Measurements from ENCODE around the gene NGF.

The NGF gene

DNA sequence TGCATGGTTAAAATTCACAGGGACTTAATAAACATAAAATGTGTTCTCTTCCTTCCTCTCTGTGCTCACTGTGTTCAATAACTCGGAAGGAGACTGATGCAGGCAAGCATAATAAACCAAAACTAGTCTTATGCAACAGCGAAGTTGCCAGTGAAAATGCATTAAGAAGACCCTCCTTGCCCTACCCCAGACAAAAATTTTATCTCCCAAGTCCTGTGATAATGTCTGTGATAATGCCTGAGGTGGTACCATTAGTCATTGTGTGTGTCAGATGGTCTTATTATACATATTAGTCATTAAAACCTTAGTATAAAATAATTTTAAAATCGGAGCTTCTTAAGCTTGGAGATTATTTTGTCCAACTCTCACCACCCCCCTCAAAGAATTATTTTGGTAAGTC is 97.8 kb downstream of the NGF start:
- in situ Hi-C loops (cut with MboI; ENCODE audit: low sequenced_read_pairs), result no loop called here

GRCh38 chr1:115239426-115239825 is 98.6 kb downstream of the NGF start:
- in situ Hi-C loops (cut with MboI; ENCODE audit: low sequenced_read_pairs), result no loop called here

DNA sequence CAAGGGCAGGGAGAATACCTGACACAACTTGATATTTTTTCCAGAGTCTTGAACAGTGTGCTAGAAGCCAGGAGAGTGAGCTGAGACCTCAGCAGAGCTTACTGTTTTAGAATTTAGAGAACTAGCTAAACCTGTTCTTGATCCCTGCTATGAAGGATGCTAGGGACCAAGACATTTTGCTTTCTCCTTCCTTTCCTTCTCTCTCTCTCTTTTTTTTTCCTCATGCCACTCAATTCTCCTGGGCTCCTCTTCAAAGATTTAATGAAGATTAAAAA is 99.0 kb downstream of the NGF start:
- in situ Hi-C loops (cut with MboI; ENCODE audit: low sequenced_read_pairs), result no loop called here

- in situ Hi-C loops (cut with MboI; ENCODE audit: low sequenced_read_pairs), result no loop called here
Observed at GRCh38 chr1:115238336-115239147, 99.5 kb downstream of the NGF start.

DNA sequence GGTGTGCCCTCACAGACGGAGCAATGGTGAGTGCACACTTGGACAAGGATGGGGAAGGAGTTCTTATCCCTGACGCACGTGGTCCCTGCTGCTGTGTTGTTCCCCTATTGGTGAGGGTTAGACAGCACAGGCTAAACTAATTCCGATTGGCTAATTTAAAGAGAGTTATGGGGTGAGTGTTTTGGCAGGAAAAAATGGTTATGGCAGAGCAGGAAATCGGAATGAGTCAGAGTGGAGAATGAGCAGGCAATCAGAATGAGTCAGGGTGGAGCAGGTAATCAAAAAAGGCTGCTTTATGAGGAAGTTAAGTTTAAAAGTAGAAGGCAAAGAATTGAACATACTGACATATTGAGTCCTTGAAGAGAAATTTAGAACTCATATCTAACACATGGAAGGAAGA is 100.5 kb downstream of the NGF start:
- in situ Hi-C loops (cut with MboI; ENCODE audit: low sequenced_read_pairs), result no loop called here

GRCh38 chr1:115237023-115237422 is 101.0 kb downstream of the NGF start:
- in situ Hi-C loops (cut with MboI; ENCODE audit: low sequenced_read_pairs), result no loop called here
